Measurements from ENCODE around the gene SIM1. TPM values are rescaled to one million over a fixed set of nuclear protein-coding genes. Genes with fewer than 3 reads are reported as not detected.

The SIM1 gene
- total RNA-seq, 1 experiment from 2014 or later = 0.13 TPM

DNA sequence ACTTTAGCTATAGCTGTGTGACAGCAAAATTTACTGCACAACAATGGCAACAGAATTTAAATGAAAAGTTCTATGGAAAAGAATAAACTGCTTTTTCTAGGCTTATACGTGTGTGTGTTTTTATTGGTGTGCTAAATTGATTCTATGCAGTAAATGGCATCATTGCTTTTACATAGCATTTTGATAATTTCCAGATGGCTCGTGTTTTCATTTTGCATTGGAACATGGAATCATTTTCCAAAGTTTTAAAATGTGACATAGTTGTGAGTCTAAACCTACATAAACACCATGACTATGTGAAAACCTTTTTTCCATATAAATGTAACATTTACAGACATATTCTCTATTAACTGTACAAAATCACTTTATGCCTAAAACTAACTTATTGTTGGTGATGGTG lies 127.8 kb downstream of the SIM1 start:
- no peaks in the 10 kb centered on the region for H4K20me1 ChIP-seq (ENCODE audit: insufficient read depth)
- H3F3A ChIP-seq (ENCODE audit: insufficient read depth, low read depth) = no peaks in the 10 kb centered on the region
- H3K27ac ChIP-seq = no peak overlapping the region
- BruUV-seq (replicated peaks) = no TSS peak
- no peaks in the 10 kb centered on the region for H3K79me2 ChIP-seq (ENCODE audit: low read depth)
- POLR2A ChIA-PET (ENCODE audit: unreplicated experiment) = no interaction called here
- H2AFZ ChIP-seq = no peak overlapping the region
- no peak for DNase-seq
- H3K36me3 ChIP-seq (ENCODE audit: low read depth) = no peaks in the 10 kb centered on the region
- H3K4me1 ChIP-seq (replicated peaks; ENCODE audit: insufficient read depth) = no peaks in the 10 kb centered on the region
- TF ChIP-seq CTCF (conservative IDR thresholded peaks at IDR 0.05) (no peak), EZH2 (IDR thresholded peaks at IDR 0.05; ENCODE audit: low read depth) (no peak)
- no peaks in the 10 kb centered on the region for H3K9me3 ChIP-seq (ENCODE audit: insufficient read depth, low read depth)
- no peaks in the 10 kb centered on the region for H3K27me3 ChIP-seq (ENCODE audit: insufficient read depth, low read depth)
- no peak overlapping the region for H3K4me3 ChIP-seq
- H3K9me2 ChIP-seq (ENCODE audit: insufficient read depth) = no peaks in the 10 kb centered on the region
- CTCF ChIA-PET = no interaction called here
- intact Hi-C loops (cut with micrococcal nuclease; ENCODE audit: unreplicated experiment) = no loop called here
- no peak overlapping the region for H3K4me2 ChIP-seq

GRCh38 chr6:100335991-100336390 lies 128.7 kb downstream of the SIM1 start:
- no peak for DNase-seq
- Histone ChIP-seq H3K4me2 (no peak overlapping the region), H3K9me3 (ENCODE audit: insufficient read depth, low read depth) (no peaks in the 10 kb centered on the region), H2AFZ (no peak overlapping the region), H3F3A (ENCODE audit: insufficient read depth, low read depth) (no peaks in the 10 kb centered on the region), H4K20me1 (ENCODE audit: insufficient read depth) (no peaks in the 10 kb centered on the region), H3K9me2 (ENCODE audit: insufficient read depth) (no peaks in the 10 kb centered on the region), H3K4me1 (replicated peaks; ENCODE audit: insufficient read depth) (no peaks in the 10 kb centered on the region), H3K27me3 (ENCODE audit: insufficient read depth, low read depth) (no peaks in the 10 kb centered on the region), H3K79me2 (ENCODE audit: low read depth) (no peaks in the 10 kb centered on the region), H3K36me3 (ENCODE audit: low read depth) (no peaks in the 10 kb centered on the region), H3K4me3 (no peak overlapping the region), H3K27ac (no peak overlapping the region)
- intact Hi-C loops (cut with micrococcal nuclease; ENCODE audit: unreplicated experiment) = no loop called here
- BruUV-seq (replicated peaks) = no TSS peak
- TF ChIP-seq CTCF (conservative IDR thresholded peaks at IDR 0.05) (no peak), EZH2 (IDR thresholded peaks at IDR 0.05; ENCODE audit: low read depth) (no peak)
- POLR2A ChIA-PET (ENCODE audit: unreplicated experiment) = no interaction called here
- CTCF ChIA-PET = no interaction called here
